ENCODE results near the gene ERC2. TPM values are rescaled to one million over a fixed set of nuclear protein-coding genes. Genes with fewer than 3 reads are reported as not detected.

The ERC2 gene
- total and polyA plus RNA-seq, 7 donors, result 0.52 to 5.7 (median 1.2) TPM; not detected in 2

GRCh38 chr3:56052188-56052587 lies 416.1 kb downstream of the ERC2 start:
- no peak overlapping the region for H3K4me3 ChIP-seq
- H3K36me3 ChIP-seq, result no peaks in the 10 kb centered on the region
- H3K9me3 ChIP-seq, result no peaks in the 10 kb centered on the region
- no peak for DNase-seq
- 75 to 80% methylated on average over 4 of the region's 4 CpGs for WGBS, 2 donors
- no peaks in the 10 kb centered on the region for H3K4me1 ChIP-seq
- H3K27me3 ChIP-seq, result no peaks in the 10 kb centered on the region
- H3K27ac ChIP-seq, result no peak overlapping the region
- intact Hi-C loops (cut with DNase I), result no loop called here
- TF ChIP-seq POLR2AphosphoS5 (IDR thresholded peaks at IDR 0.05), result no peak
- no peak for TF ChIP-seq POLR2A (IDR thresholded peaks at IDR 0.05)
- no peak for TF ChIP-seq EP300 (IDR thresholded peaks at IDR 0.05)
- no peak for TF ChIP-seq CTCF (IDR thresholded peaks at IDR 0.05)

GRCh38 chr3:56051052-56051451 lies 417.2 kb downstream of the ERC2 start:
- intact Hi-C loops (cut with DNase I), result no loop called here
- Histone ChIP-seq H3K36me3 (no peaks in the 10 kb centered on the region), H3K4me3 (no peak overlapping the region), H3K9me3 (no peaks in the 10 kb centered on the region), H3K4me1 (no peaks in the 10 kb centered on the region), H3K27ac (no peak overlapping the region), H3K27me3 (no peaks in the 10 kb centered on the region)
- no peak for DNase-seq
- no peak for TF ChIP-seq EP300 (IDR thresholded peaks at IDR 0.05)

GRCh38 chr3:56048946-56049345 lies 419.3 kb downstream of the ERC2 start:
- no peak for DNase-seq
- no peaks in the 10 kb centered on the region for H3K27me3 ChIP-seq
- no peaks in the 10 kb centered on the region for H3K9me3 ChIP-seq
- no peak for TF ChIP-seq POLR2AphosphoS5 (IDR thresholded peaks at IDR 0.05)
- no peak overlapping the region for H3K4me3 ChIP-seq
- H3K27ac ChIP-seq, result no peak overlapping the region
- H3K36me3 ChIP-seq, result no peaks in the 10 kb centered on the region
- 78 to 79% methylated on average over 4 of the region's 4 CpGs for WGBS, 2 donors
- no peaks in the 10 kb centered on the region for H3K4me1 ChIP-seq
- intact Hi-C loops (cut with DNase I), result no loop called here

- Histone ChIP-seq H3K27me3 (no peaks in the 10 kb centered on the region), H3K27ac (no peak overlapping the region), H3K36me3 (no peaks in the 10 kb centered on the region), H3K4me3 (no peak overlapping the region), H3K4me1 (no peaks in the 10 kb centered on the region), H3K9me3 (no peaks in the 10 kb centered on the region)
- 95 to 99% methylated on average over 1 of the region's 1 CpG for WGBS, 2 donors
- intact Hi-C loops (cut with DNase I), result no loop called here
- no peak for TF ChIP-seq CTCF (IDR thresholded peaks at IDR 0.05)
- no peak for TF ChIP-seq POLR2AphosphoS5 (IDR thresholded peaks at IDR 0.05)
- no peak for TF ChIP-seq EP300 (IDR thresholded peaks at IDR 0.05)
- no peak for TF ChIP-seq POLR2A (IDR thresholded peaks at IDR 0.05)
- no peak for DNase-seq
Measured at GRCh38 chr3:56048331-56048730, 419.9 kb downstream of the ERC2 start.

GRCh38 chr3:56042326-56042951 lies 425.8 kb downstream of the ERC2 start:
- intact Hi-C loops (cut with DNase I), result loop anchor here (5.0 kb wide), 1 partner anchor 555 kb away; the partner anchor contains the start of gene WNT5A
- Histone ChIP-seq H3K4me1 (no peaks in the 10 kb centered on the region), H3K36me3 (no peaks in the 10 kb centered on the region), H3K9me3 (peaks cover 0 to 6% (median 2%) of the 10 kb centered on the region in 4 donors), H3K27me3 (no peaks in the 10 kb centered on the region), H3K4me3 (no peak overlapping the region), H3K27ac (no peak overlapping the region)
- 47 to 59% methylated on average over 10 of the region's 10 CpGs for WGBS, 2 donors
- no peak for DNase-seq
- no peak for TF ChIP-seq POLR2AphosphoS5 (IDR thresholded peaks at IDR 0.05)
- peak in 3 of 4 experiments; percentile 28 to 43 (median 32) for TF ChIP-seq CTCF (IDR thresholded peaks at IDR 0.05)
- TF ChIP-seq POLR2A (IDR thresholded peaks at IDR 0.05), result no peak

- no peaks in the 10 kb centered on the region for H3K4me1 ChIP-seq
- no peak overlapping the region for H3K27ac ChIP-seq
- intact Hi-C loops (cut with DNase I), result no loop called here
- H3K9me3 ChIP-seq, result no peaks in the 10 kb centered on the region
- TF ChIP-seq POLR2A (IDR thresholded peaks at IDR 0.05) (no peak), CTCF (IDR thresholded peaks at IDR 0.05) (no peak), POLR2AphosphoS5 (IDR thresholded peaks at IDR 0.05) (no peak), EP300 (IDR thresholded peaks at IDR 0.05) (no peak)
- no peaks in the 10 kb centered on the region for H3K36me3 ChIP-seq
- no peak for DNase-seq
- no peaks in the 10 kb centered on the region for H3K27me3 ChIP-seq
- WGBS, 2 donors, result 68 to 87% methylated on average over 1 of the region's 1 CpG
- no peak overlapping the region for H3K4me3 ChIP-seq
Measured at GRCh38 chr3:56025326-56025725, 442.9 kb downstream of the ERC2 start.
